ENCODE results near the gene ZBTB7B.

ZBTB7B gene

GRCh38 chr1:155012776-155013602 is 10.4 kb downstream of the ZBTB7B start:
- TF ChIP-seq CTCF (IDR thresholded peaks at IDR 0.05; ENCODE audit: low read depth, low read length) = no peak
- no peak for DNase-seq (ENCODE audit: low read depth in 2 of 2)
- H3K4me3 ChIP-seq (replicated peaks in 1 of 2; ENCODE audit: low read depth in 2 of 2, low read length in 2 of 2) = no peak overlapping the region

GRCh38 chr1:155013632-155014031 is 11.0 kb downstream of the ZBTB7B start:
- DNase-seq (ENCODE audit: low read depth in 2 of 2) = no peak
- TF ChIP-seq CTCF (IDR thresholded peaks at IDR 0.05; ENCODE audit: low read depth, low read length) = no peak
- H3K4me3 ChIP-seq (replicated peaks in 1 of 2; ENCODE audit: low read depth in 2 of 2, low read length in 2 of 2) = no peak overlapping the region

- no peak for DNase-seq (ENCODE audit: low read depth in 2 of 2)
- no peak overlapping the region for H3K4me3 ChIP-seq (replicated peaks in 1 of 2; ENCODE audit: low read depth in 2 of 2, low read length in 2 of 2)
- no peak for TF ChIP-seq CTCF (IDR thresholded peaks at IDR 0.05; ENCODE audit: low read depth, low read length)
Measured at GRCh38 chr1:155014709-155015508, 12.3 kb downstream of the ZBTB7B start.

- no peak overlapping the region for H3K4me3 ChIP-seq (replicated peaks in 1 of 2; ENCODE audit: low read depth in 2 of 2, low read length in 2 of 2)
- TF ChIP-seq CTCF (IDR thresholded peaks at IDR 0.05; ENCODE audit: low read depth, low read length) = no peak
- no peak for DNase-seq (ENCODE audit: low read depth in 2 of 2)
Measured at GRCh38 chr1:155015527-155016230, 13.1 kb downstream of the ZBTB7B start.

- no peak for TF ChIP-seq CTCF (IDR thresholded peaks at IDR 0.05; ENCODE audit: low read depth, low read length)
- DNase-seq (ENCODE audit: low read depth in 2 of 2) = no peak
- no peak overlapping the region for H3K4me3 ChIP-seq (replicated peaks in 1 of 2; ENCODE audit: low read depth in 2 of 2, low read length in 2 of 2)
Measured at GRCh38 chr1:155016231-155016831, 13.7 kb downstream of the ZBTB7B start.
